Astrocyte of the spinal cord (primary cell): Measurements from ENCODE around the gene SPAG4.

ENCODE experiments used
- DNase-seq: peaks from one replicate; pipeline ENCODE4 v3.0.0; 2011; ENCODE audit warnings: low read depth, low spot score
- H3K4me3 ChIP-seq: 2 replicates; pipeline ENCODE4 v1.5.1; 2011; ENCODE audit warnings: low read depth, mild to moderate bottlenecking, low read length, moderate library complexity
- in situ Hi-C: cut with HindIII; loops from 2 replicates; pipeline ENCODE4 v1.10.0; 2017; ENCODE audit warnings: low sequenced_read_pairs
- TF ChIP-seq, protein P1 (sequence below): IDR thresholded peaks from 2 replicates; pipeline ENCODE4 v1.5.1; 2012; ENCODE audit warnings: low read depth, mild to moderate bottlenecking, low read length, inconsistent platforms

SPAG4 gene

DNA sequence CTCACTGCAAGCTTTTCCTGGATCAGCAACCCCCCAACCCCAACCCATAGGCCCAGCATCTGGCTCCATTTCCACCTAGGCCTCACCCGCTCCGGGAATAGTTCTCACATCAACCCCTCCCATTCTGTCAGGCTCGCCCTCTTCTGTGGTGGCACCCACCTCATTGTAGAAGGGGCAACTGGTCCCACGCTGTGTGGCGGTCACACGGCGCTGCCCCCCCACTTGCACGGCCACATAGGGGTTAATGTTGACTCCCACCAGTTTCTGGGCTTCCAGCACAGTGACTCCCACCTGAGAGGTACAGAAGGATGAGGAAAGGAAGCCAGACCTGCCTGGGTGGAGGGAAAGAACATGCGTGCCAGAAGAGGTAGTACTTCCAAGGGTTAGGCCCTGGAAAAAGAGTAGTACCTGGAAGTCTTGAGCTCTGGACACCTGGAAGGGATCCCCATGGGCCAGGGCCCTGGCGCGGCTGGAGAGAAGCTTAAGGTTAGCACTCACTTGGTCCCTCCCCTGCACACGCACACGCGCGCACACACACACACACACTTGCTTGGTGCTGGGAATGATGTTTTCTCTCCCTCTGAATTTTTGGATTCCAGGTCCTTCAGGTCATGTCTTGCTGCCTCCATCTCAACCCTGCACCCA lies 12.7 kb upstream of the SPAG4 start:
- DNase-seq = no peak
- H3K4me3 ChIP-seq = no peak overlapping the region
- in situ Hi-C loops = no loop called here
- TF ChIP-seq, protein P1, sequence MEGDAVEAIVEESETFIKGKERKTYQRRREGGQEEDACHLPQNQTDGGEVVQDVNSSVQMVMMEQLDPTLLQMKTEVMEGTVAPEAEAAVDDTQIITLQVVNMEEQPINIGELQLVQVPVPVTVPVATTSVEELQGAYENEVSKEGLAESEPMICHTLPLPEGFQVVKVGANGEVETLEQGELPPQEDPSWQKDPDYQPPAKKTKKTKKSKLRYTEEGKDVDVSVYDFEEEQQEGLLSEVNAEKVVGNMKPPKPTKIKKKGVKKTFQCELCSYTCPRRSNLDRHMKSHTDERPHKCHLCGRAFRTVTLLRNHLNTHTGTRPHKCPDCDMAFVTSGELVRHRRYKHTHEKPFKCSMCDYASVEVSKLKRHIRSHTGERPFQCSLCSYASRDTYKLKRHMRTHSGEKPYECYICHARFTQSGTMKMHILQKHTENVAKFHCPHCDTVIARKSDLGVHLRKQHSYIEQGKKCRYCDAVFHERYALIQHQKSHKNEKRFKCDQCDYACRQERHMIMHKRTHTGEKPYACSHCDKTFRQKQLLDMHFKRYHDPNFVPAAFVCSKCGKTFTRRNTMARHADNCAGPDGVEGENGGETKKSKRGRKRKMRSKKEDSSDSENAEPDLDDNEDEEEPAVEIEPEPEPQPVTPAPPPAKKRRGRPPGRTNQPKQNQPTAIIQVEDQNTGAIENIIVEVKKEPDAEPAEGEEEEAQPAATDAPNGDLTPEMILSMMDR = no peak

DNA sequence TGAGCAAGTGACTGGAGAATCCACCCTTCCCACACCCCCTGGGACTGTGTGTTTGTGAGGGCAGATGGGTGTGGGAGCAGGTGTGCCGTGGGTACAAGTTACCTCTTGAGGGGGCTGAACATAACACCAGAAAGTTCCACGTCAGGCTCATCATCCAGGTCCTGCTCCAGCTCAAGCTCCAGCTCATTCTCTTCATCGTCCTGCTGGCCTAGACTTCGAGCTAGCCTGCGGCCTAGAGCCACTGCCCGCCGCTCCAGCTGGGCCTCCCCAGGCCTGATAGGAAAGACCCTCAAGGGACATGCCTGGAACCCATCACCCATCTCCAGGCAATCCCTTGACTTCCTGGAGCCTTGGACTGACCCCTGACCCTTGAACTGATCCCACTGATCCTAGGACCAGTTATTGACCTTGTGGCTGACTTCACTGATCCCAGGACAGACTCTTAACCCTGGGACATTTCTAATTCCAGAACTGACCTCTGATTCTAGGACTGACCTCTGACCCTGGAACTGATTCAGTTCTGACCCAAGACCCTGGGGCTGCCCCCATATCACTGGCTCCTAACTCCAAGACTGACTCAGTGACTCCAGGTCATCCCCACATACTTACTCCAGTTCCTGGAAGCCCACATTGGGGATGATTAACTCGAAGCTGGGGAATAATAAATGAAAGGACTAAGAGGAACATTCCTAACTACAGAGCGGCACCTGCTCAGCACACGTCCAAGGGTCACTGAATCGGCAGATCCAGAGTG lies 11.8 kb upstream of the SPAG4 start:
- in situ Hi-C loops = no loop called here
- no peak for DNase-seq
- TF ChIP-seq, protein P1 = no peak
- H3K4me3 ChIP-seq = no peak overlapping the region

DNA sequence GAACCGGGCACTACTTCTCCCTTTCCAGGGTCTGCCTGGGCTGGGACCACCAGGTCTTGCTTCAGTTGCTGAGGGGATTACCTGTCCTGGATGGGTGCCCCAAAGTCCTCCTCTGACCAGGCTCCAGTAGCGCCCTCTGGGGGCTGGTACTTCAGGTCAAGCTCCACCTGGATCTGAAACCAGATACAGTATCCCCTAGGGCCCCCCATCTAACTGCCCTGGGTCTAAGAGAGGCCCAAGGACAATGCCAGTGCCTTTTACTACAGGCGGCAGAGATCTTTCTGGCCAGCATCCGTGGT lies 11.2 kb upstream of the SPAG4 start:
- no peak overlapping the region for H3K4me3 ChIP-seq
- DNase-seq = no peak
- in situ Hi-C loops = no loop called here
- TF ChIP-seq, protein P1 = peak; percentile 50

DNA sequence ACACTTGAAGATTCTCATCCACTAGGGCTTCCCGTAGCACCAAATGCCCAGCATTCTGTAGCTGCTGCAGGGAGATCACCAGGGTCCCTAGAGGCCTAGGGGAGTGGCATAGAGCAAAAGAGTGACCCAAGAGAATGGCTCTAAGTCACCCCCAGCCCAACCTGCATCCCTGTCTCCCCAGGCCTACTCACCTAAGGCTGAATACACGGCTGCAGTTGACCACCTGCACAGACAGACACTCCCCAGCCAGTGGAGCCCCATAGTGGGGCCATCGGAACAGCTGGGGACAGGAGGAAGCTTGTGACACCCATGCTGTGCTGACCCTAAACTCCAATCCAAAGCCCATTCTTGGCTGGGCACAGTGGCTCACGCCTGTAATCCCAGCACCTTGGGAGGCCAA lies 9.5 kb upstream of the SPAG4 start:
- no peak overlapping the region for H3K4me3 ChIP-seq
- in situ Hi-C loops = no loop called here
- TF ChIP-seq, protein P1 = no peak
- DNase-seq = no peak

DNA sequence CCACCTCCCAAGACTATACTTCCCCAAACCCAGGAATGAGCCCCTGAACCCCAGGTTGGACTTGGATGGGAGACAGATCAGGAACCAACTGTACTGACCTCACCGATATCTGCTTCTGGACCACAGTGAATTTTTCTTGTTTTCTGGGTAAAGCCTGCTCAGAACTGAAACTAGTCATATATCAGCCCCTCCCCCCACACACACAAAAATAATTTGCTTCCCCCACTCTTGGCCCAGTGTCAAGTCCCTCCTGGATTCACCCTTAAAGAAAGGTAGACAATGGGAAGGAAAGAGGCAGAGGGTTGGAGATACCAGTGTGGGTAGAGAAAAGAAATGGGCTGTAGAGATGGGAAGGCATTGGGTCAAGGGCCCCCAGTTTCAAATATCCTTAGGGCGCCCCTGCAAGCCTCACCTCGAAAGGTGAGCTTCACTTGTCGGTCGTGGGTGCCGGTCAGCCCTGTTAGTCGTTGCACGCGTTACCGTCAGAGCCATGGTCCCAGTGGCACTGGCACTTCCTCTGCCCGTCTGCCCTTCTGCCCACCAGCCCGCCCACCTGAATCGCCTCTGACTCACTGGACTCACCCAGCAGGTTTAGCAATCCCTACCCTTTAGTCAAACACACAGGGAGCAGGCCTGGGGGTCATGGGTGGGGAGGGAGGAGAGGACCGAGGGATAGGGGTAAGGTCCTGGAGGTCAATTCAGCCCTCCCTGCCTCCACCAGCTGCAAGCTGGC lies 8.5 kb upstream of the SPAG4 start:
- in situ Hi-C loops = no loop called here
- TF ChIP-seq, protein P1 = no peak
- H3K4me3 ChIP-seq = no peak overlapping the region
- DNase-seq = no peak

DNA sequence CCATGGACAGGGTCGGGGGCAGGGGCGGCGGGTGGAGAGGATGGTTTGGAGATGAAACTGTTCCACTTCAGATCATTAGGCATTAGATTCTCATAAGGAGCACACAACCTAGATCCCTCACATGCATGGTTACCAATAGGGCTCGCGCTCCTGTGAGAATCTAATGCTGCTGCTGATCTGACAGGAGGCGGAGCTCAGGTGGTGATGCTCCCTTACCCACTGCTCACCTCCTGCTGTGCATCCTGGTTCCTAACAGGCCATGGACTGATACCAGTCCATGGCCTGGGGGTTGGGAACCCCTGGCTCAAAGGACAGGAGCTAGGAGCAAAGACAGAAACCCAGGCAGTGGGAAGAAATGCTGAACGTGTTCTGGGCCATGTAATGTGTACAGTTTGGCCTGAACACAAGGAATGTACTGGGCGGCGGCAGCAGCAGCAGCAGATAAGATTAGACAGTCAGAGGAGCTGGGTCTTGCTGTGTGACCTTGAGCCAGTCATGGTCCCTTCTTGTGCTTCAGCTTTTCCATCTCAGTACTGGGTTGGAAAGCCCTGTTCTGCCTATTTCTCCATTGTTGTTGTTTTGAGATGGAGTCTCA lies 4.7 kb upstream of the SPAG4 start:
- H3K4me3 ChIP-seq = no peak overlapping the region
- in situ Hi-C loops = no loop called here
- TF ChIP-seq, protein P1 = no peak
- no peak for DNase-seq
